Fibroblast of the conjunctiva (primary cell): ENCODE data around the gene HPSE2.
"Not testable (repeated sequence)": the region's sequence is repeated elsewhere in the genome, so short reads cannot be mapped to it uniquely, and the experiment has no call there.

ENCODE experiments used
- DNase-seq: peaks from one replicate; pipeline ENCODE4 v3.0.0-alpha.2; 2010; ENCODE audit warnings: low read depth

The HPSE2 gene

GRCh38 chr10:99235658-99236626 lies at the start of gene HPSE2:
TSS of gene HPSE2 (minus strand) at chr10:99235852.
- DNase-seq = no peak

- no peak for DNase-seq
Observed at GRCh38 chr10:99280472-99280871, 44.8 kb upstream of the HPSE2 start.

GRCh38 chr10:99279626-99280111 lies 44.0 kb upstream of the HPSE2 start:
- DNase-seq = no peak

- DNase-seq = no peak
Observed at GRCh38 chr10:99276848-99277486, 41.3 kb upstream of the HPSE2 start.

- no peak for DNase-seq
Observed at GRCh38 chr10:99266383-99266782, 30.7 kb upstream of the HPSE2 start.

- no peak for DNase-seq
Observed at GRCh38 chr10:99248824-99249223, 13.2 kb upstream of the HPSE2 start.

GRCh38 chr10:99247893-99248292 lies 12.2 kb upstream of the HPSE2 start:
- not testable (repeated sequence) for DNase-seq

- no peak for DNase-seq
Observed at GRCh38 chr10:99236627-99237309, 1.1 kb upstream of the HPSE2 start.

GRCh38 chr10:99234791-99235657 lies 628 bp downstream of the HPSE2 start:
- DNase-seq = no peak

- DNase-seq = no peak
Observed at GRCh38 chr10:99234041-99234790, 1.4 kb downstream of the HPSE2 start.

GRCh38 chr10:99233689-99234037 lies 2.0 kb downstream of the HPSE2 start:
- DNase-seq = no peak

GRCh38 chr10:99233000-99233688 lies 2.5 kb downstream of the HPSE2 start:
- no peak for DNase-seq

GRCh38 chr10:99232360-99232999 lies 3.2 kb downstream of the HPSE2 start:
- DNase-seq = no peak

GRCh38 chr10:99224766-99225165 lies 10.9 kb downstream of the HPSE2 start:
- DNase-seq = no peak

- DNase-seq = no peak
Observed at GRCh38 chr10:99207340-99207739, 28.3 kb downstream of the HPSE2 start.

GRCh38 chr10:99203310-99203709 lies 32.3 kb downstream of the HPSE2 start:
- DNase-seq = no peak

- DNase-seq = no peak
Observed at GRCh38 chr10:99172950-99173349, 62.7 kb downstream of the HPSE2 start.

GRCh38 chr10:99172128-99172738 lies 63.4 kb downstream of the HPSE2 start:
- no peak for DNase-seq

GRCh38 chr10:99170116-99170675 lies 65.5 kb downstream of the HPSE2 start:
- DNase-seq = no peak
